GM18502 (cell line): ENCODE results near the gene SLC39A13.

Source experiments
- ATAC-seq: cut with Tn5 transposase; IDR thresholded peaks from one replicate; pipeline ENCODE4 v1.9.1; 2021; ENCODE audit warnings: mild to moderate bottlenecking; ENCODE audit not compliant: unreplicated experiment, poor library complexity

SLC39A13 gene

DNA sequence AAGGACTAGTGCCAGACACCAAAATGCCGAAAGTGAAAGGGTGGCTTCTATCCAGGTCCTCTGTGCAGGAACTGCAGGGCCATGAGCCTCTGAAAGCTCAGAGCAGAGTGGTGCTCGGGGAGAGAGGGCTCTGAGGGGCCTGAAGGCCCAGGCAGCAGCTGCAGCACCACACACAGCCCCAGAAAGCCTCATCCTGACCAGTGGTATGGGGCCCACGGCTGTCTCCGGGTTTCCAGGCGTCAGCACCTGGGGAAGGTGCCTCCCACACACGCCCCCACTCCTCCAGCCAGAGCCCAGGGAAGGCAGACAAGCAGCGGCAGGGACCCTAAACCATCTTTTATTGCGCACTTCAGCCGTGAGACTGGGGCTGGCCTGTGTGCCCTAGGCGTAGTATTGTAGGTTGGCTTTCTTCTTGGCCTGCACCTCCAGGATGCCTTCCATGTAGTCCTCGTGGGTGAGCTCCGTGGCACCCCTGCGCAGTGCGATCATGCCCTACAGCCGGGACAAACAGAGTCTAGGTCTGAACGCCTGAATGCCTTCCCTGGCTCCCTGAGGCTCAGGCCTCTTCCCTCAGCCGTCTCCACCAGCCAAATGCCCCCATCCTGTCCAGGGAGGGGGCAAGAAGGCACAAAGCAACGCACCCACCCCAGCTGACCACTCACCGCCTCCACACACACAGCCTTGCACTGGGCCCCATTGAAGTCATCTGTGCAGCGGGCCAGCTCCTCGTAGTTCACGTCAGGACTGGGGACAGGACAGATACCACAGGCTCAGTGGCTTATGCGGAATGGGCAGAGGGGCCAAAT lies 10.3 kb downstream of the SLC39A13 start:
- ATAC-seq: no peak

DNA sequence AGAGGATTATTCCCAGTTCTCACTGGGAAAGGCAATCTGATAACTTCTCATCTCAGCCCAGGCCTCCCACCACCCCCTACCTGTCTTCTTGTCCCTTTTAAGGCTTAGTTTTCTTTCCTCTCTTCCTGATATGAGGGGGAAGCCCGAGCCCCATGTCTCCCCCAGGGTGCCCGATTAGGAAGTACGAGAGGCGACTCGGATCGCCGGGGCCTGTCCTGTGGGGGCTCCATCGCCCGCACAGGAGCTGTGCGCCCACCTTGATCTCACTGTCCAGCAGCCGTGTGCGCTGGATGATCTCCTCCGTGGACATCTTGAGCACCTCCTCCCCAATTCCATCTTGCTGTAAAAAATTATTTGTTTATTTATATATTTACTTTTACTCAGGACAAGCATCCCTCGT lies 17.2 kb downstream of the SLC39A13 start:
- no peak for ATAC-seq

DNA sequence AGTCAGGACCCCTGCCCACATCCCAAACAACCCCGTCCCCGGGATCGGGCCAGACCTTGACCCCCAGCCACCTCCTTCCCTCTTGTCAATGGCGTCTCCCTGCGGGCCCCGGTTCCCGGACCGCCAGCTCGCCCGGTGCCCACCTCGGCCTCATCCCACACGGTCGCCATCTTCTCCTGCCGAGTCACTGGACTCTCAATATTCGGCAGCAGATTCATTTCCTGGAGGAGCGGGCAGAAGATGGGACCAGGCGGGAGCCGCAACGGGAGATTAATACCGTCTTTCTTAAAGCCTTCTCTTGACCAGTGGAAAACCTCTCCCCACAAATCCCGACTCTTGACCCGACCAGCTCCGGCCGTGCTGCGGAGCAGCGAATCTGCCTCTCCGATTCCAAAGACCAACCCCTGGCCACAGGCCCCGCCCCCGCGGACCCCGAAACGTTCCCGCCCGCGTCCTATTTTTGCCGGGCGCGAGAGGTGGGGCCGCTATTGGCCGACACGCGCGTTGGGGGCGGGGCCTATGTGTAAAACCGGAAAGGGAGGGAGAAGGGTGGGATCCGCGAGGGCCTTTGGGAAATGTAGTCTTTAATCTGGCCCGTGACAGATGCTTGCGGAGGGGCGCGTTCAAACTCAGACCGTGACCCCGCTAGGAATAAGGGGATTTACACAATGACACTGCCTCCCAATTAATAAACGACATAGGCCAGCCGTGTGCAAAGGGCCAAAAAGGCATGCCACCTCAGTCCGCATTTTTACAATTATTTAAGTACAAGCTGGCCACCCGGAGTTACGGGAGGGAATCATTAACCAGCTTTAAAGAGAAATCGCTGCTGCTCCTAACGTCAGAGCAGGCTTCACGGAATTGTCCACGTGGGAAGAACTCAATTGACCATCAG lies 17.9 kb downstream of the SLC39A13 start, which contains the start of gene PSMC3:
Gene PSMC3 (minus strand): TSS at position 378 of the 895 bp plus-strand sequence. CDS start 160 bp downstream, at position 218.
- peak; percentile 90 for ATAC-seq

DNA sequence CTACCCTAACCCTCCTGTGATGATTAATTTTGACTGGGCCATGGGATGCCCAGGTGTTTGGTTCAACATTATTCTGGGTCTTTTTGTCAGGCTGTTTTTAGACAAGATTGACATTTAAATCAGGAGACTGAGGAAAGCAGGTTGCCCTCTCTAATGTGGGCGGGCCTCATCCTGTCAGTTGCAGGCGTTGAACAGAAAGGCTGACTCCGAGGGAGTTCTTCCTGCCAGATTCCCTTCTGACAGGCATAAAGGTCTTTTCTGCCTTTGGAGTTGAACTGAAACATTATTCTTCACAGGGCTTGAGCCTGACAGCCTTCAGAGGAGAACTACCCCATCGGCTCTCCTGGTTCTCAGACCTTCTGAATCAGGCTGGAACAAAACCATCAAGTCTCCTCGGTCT lies 22.1 kb downstream of the SLC39A13 start:
- no peak for ATAC-seq

DNA sequence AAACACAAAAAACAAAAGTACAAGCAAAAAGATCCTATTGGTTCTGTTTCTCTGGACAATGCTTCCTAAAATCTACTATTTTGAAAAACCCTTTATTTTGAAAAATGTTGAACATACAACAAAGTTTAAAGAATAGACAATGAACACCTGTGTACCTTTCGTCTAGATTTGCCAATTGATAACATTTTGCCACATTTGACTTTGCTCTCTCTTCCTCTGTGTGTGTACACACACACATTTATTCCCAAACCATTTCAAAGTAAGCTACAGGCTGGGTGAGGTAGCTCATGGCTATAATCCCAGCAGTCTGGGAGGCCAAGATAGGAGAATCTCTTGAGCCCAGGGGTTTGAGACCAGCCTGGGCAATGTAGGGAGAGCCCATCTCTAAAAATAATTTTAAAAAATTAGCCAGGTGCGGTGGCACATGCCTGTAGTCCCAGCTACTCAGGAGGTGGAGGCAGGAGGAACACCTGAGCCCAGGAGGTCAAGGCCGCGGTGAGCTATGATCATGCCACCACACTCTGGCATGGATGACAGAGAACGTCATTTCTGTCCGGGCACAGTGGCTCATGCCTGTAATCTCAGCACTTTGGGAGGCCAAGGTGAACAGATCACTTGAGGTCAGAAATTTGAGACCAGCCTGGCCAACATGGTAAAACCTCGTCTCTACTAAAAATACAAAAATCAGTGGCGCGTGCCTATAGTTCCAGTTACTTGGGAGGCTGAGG lies 23.1 kb downstream of the SLC39A13 start:
- no peak for ATAC-seq

DNA sequence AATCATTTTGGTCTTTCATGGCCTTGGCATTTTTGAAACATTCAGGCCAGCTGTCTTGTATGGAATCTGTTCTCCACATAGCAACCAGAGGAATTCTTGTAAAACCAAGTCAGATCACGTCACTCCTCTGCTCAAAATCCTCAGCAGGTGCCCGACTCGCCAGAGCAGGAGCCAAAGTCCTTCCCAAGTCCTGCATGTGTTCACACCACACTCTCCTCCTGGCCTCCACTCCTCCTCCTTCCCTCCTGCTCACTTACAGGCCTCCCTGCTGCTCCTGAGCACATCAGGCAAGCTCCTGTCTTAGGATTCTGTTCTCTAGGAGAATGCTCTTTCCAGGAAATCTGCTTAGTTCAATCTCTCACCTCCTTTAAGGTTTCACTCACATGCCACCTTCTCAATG lies 24.8 kb downstream of the SLC39A13 start:
- no peak for ATAC-seq

DNA sequence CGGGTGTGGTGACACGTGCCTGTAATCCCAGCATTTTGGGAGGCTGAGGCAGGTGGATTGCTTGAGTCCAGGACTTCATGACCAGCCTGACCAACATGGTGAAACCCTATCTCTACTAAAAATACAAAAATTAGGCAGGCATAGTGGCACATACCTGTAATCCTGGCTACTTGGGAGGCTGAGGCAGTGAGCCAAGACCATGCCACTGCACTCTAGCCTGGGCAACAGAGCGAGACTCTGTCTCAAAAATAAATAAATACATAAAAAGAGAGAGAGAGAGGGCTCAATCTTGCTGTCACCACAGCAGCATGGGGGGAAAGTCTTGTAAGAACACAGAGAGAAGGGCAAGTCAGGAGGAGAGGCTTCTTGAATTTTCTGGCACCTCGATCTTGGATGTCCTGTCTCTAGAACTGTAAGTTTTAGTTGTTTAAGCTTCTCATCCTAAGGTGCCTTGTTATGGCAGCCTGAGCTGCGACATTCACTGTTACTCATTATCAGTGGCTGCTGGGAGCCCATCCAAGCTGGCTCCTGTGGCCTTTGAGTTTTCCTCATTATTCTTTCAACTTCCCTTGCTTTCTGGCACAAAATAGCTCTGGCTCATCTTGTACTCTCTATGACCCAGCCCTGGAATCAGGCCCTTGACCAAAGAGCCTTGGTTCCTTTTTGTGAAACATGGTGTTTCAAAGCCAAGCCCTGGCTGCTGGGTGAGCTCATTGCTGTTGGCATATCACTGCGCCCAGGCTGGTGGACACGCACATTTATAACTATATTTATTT lies 25.8 kb downstream of the SLC39A13 start:
- ATAC-seq: no peak

DNA sequence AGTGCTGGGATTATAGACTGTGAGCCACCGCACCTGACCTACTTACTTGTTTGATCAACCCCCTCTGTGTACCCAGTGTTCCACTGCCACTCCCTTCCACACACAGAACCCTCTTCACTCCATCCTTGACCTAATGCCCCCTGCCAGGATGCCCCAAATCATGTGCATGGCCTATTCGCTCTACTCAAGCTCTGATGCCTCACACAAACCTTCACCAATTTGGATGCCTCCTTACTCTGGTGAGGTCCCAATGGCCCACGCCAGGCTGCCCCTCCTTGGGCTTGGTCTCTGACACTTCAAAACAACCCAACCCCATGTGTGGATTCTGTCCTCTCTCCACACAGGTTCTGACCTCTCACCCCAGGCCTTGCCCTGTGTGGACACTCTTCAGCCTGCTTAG lies 27.3 kb downstream of the SLC39A13 start:
- ATAC-seq: no peak

DNA sequence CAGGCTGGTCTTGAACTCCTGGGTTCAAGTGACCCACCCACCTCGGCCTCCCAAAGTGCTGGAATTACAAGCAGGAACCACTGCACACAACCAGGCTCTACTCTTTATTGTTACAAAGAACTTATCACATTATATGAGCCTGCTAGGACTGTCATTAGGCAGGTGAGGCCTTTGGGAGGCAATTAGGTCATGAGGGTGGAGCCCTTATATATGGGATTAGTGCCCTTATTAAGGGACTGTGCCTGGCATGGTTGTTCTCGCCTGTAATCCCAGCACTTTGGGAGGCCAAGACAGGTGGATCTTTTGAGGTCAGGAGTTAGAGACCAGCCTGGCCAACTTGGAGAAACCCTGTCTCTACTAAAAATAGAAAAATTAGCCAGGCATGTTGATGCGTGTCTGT lies 28.3 kb downstream of the SLC39A13 start:
- ATAC-seq: no peak

DNA sequence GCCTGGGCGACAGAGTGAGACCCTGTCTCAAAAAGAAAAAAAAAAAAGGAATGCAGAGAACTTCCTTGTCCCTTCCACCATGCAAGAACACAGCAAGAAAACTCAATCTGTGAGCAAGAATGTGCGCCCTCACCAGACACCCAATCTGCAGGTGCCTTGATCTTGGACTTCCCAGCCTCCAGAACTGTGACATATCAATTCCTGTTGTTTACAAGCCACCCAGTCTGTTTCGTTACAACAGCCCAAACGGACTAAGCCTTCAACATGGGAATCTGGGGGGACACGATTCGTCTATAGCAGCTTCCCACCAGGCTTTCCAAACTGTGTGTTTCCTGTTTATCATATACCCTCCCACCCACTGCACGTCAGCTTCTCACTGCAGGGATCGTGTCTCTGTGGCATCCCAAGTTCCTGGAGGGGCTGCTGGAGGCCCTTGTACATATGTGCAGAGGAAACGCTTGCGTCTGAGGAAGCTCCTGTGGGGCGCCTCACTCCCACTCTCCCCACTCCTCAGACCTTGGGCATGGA lies 28.9 kb downstream of the SLC39A13 start:
- ATAC-seq: no peak

DNA sequence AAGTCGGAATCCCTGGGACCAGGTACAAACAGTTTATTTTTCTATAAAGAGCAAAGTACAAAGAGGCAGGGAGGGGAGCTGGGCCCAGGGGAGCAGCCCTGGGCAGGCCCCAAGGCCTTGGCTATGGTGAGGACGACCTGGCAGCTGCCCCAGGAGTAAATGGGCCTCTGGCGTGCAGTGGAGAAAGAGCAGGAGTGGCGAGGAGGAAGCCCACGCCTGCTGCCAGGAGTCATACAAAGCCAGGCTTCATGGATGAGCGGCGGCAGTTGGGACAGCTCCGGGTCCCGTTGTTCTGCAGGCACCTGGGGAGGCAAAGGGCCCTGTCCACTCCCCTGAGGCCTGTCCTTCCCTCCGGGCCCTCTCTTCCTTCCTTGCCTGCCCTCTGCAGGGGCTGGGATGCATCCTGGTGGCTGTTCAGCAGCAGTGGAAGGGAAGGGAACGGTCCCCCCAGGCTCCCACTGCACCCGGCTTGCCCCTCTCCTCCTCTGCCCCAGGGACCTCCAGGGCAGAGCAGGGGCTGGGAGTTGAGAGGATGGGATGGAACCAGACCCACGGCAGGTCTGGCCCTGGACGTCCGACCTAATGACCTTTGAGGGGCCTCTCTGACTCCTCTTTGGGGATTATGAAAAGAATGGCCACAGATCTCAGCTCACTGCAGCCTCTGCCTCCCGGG lies 29.5 kb downstream of the SLC39A13 start:
- no peak for ATAC-seq

DNA sequence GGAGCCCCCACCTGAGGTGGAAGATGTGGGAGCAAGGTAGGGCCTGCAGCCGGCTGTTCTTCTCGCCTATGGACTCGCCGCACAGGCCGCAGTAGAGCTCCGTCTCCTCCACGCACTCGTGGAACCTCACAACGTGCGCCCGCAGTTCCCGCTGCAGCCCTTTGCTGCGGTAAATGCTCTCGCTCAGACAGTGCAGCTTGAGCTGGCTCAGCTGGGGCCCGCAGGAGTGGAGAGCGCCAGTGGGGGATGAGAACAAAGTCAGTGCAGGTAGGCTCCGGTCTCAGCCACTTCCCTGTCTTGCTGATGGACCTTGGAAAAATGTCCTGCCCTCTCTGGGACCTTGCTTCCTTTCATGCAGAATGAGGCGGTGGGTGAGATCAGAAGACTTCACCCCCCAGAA lies 30.3 kb downstream of the SLC39A13 start:
- ATAC-seq: no peak

DNA sequence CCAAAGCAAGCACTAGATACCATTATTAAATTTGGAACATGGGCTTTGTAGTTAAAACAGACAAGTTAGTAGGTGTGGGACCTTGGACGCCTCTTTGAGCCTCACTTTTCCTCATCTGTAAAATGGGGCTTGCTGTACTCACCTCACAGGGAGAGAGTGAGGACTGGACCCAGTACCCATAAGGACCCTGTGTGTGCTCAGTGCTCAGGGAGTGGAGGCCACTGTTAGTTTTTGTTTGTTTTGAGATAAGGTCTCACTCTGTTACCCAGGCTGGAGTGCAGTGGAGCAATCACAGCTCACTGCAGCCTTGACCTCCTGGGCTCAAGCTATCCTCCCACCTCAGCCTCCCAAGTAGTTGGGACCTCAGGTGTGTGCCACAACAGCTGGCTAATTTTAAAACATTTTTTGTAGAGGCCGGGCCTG lies 31.7 kb downstream of the SLC39A13 start:
- ATAC-seq: no peak

DNA sequence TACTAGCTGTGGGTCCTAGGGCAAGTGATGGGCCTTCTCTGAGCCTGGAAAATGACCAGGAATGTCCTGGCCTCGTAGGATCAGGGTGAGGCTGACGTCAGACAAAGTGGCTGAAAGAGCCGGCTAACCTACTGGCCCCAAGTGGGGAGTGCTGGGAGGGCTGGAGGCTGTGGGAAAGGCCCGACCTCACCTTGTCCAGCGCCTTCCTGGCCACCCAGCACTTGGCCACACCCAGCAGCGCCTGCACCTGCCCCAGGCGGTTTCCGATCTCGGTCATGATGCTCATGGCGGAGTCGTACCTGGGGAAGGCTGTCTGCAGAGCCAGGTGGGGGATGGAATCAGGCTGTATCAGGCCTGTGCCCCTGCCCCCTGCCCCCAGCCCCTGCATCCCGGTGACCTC lies 33.0 kb downstream of the SLC39A13 start:
- ATAC-seq: no peak

DNA sequence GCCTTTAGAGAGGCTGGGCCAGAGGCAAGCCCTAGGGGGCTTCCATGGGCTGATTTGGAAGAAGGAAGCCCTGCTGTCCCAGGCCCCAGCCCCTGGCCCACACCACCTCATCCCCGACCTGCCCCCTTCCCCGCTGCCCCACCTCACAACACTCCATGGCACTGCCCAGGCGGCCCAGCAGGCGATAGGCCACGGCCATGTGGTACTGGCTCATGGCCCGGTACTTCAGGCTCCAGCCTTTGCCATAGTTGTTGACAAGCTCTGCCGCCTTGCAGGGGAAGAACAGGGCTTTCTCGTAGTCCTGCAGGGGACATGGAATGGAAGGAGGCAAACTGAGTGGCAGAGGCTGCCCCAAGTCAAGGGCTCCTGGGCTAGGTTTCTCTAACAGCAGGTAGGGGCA lies 34.1 kb downstream of the SLC39A13 start:
- ATAC-seq: no peak

DNA sequence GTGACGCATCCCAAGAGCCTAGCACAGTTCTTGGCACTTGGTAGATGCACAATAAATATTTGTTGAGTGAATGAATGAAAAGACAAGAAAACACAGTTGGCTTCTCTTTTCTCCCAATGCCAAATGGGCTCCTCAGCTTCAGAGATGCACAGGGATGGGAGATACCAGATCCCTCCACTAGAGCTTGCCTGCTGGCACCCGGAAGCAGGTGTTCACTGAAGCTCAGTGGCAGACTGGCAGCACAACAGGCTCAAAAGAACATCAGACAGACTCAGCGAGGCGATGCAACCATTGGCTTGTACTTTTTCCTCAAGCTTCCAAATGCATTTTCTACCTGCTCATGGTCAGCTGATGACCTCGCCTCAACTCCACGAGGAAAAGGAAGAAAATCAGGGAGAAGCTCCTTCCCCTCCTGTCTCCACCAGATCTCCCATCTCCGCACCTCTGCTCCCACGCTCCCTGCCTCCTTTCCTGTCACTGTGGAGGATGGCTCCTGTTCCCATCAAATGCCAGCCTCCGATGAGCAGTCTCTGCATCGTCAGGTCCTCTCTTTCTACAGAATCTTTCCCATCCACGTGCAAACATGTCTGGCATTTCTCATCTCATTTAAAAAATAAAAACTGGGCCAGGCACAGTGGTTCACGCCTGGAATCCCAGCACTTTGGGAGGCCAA lies 34.8 kb downstream of the SLC39A13 start:
- ATAC-seq: no peak

DNA sequence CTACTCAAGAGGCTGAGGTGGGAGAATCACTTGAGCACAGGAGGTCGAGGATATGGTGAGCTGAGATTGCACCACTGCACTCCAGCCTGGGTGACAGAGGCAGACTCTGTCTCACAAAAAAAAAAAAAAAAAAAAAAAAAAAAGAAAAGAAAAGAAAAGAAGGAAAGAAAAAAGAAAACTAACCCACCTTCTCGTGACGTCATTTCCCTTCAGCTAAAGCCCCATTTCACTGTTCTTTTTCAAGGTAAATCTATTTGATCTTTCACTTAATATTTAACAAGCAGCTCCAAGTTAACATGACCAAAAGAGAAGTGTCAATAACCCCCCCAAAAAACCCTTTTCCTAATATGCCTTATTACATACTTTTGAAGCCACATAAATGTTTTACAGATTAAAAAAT lies 35.4 kb downstream of the SLC39A13 start:
- no peak for ATAC-seq

DNA sequence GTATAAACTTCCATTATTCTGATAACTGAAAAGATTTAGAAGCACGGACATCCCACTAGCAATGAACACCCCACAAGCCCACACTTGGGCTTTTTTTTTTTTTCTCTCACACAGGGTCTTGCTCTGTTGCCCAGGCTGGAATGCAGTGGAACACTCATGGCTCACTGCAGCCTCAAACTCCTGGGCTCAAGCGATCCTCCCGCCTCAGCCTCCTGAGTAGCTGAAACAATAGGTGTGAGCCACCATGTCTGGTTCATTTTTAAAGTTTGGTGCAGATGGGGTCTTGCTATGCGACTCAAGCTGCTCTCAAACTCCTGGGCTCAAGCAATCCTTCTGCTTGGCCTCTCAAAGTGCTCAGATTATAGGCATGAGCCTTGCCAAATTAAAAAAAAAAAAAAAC lies 37.5 kb downstream of the SLC39A13 start:
- no peak for ATAC-seq

DNA sequence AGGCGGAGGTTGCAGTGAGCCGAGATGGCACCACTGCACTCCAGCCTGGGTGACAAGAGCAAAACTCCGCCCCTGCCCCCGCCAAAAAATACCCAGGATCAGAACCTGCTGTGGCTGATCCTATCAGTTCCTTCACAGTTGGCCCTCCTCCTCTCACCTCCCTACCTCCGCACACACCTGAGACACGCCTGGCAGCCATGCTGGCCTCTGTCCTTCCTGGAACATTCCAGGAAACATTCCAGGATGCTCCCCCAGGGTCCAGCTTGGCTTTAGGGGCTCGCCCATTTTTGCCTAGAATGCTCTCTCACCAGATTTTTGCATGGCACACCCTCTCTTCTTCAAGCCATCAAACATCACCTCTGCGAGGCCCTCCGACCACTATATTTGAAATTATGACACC lies 38.4 kb downstream of the SLC39A13 start:
- ATAC-seq: no peak
